Neural cell (in vitro differentiated cells): ENCODE data around the gene OGA. TPM values are rescaled to one million over a fixed set of nuclear protein-coding genes. Genes with fewer than 3 reads are reported as not detected.

Source experiments
- H2AFZ ChIP-seq: fragments of 200-600, 300-800 bp; sonication (generic), shearing (Covaris generic); 2 replicates; pipeline ENCODE4 v1.6.0; 2014; ENCODE audit warnings: low read depth, mild to moderate bottlenecking, antibody characterized with exemption, low read length, moderate library complexity
- H3F3A ChIP-seq: fragments of 200-600 bp; shearing (Covaris generic); 2 replicates; pipeline ENCODE4 v1.6.1; 2016; ENCODE audit warnings: mild to moderate bottlenecking, moderate library complexity, mixed read lengths, antibody characterized with exemption, low read length; ENCODE audit not compliant: insufficient read depth, poor library complexity, severe bottlenecking
- H3K27ac ChIP-seq: fragments of 200-600, 300-800 bp; sonication (generic), shearing (Covaris generic); 2 replicates; pipeline ENCODE4 v1.5.1; 2014; ENCODE audit warnings: mild to moderate bottlenecking, low read length, moderate library complexity
- H3K27me3 ChIP-seq: fragments of 300-800, 200-600 bp; sonication (generic), shearing (Covaris generic); 2 replicates; pipeline ENCODE4 v1.6.0; 2014; ENCODE audit warnings: mild to moderate bottlenecking, low read depth, low read length, moderate library complexity; ENCODE audit not compliant: insufficient read depth
- H3K36me3 ChIP-seq: fragments of 300-800, 200-600 bp; sonication (generic), shearing (Covaris generic); 2 replicates; pipeline ENCODE4 v1.5.1; 2014; ENCODE audit warnings: mild to moderate bottlenecking, antibody characterized with exemption, low read length, moderate library complexity; ENCODE audit not compliant: insufficient read depth
- H3K4me2 ChIP-seq: fragments of 300-800, 200-600 bp; sonication (generic), shearing (Covaris generic); 2 replicates; pipeline ENCODE4 v1.6.0; 2014; ENCODE audit warnings: mild to moderate bottlenecking, low read length
- H3K4me3 ChIP-seq: fragments of 300-800, 200-600 bp; sonication (generic), shearing (Covaris generic); 2 replicates; pipeline ENCODE4 v1.5.1; 2014; ENCODE audit warnings: mild to moderate bottlenecking, low read length, moderate library complexity
- H3K79me2 ChIP-seq: fragments of 200-600 bp; shearing (Covaris generic); replicated peaks from 2 replicates; pipeline ENCODE4 v1.6.0; 2014; ENCODE audit warnings: mild to moderate bottlenecking, low read length, moderate library complexity; ENCODE audit not compliant: insufficient read depth
- H3K9ac ChIP-seq: fragments of 300-800, 200-600 bp; sonication (generic), shearing (Covaris generic); 2 replicates; pipeline ENCODE4 v1.6.1; 2016; ENCODE audit warnings: mild to moderate bottlenecking, low read length, mixed read lengths
- H3K9me2 ChIP-seq: fragments of 200-600 bp; shearing (Covaris generic); 2 replicates; pipeline ENCODE4 v1.6.1; 2016; ENCODE audit warnings: mild to moderate bottlenecking, low read length, mixed read lengths; ENCODE audit not compliant: insufficient read depth
- H3K9me3 ChIP-seq: fragments of 200-600, 300-800 bp; sonication (generic), shearing (Covaris generic); 2 replicates; pipeline ENCODE4 v1.6.1; 2016; ENCODE audit warnings: mild to moderate bottlenecking, mixed run types, low read length, moderate library complexity, mixed read lengths
- H4K20me1 ChIP-seq: fragments of 200-600 bp; shearing (Covaris generic); 2 replicates; pipeline ENCODE4 v1.6.1; 2016; ENCODE audit warnings: mild to moderate bottlenecking, mixed run types; ENCODE audit not compliant: insufficient read depth
- CTCF ChIP-seq: fragments of 450-650 bp; IDR thresholded peaks from 2 replicates; pipeline ENCODE4 v1.5.1; 2014; ENCODE audit warnings: antibody characterized with exemption, mild to moderate bottlenecking, moderate library complexity; ENCODE audit not compliant: poor library complexity, severe bottlenecking
- EP300 ChIP-seq: fragments of 450-650 bp; conservative IDR thresholded peaks from 2 replicates; pipeline ENCODE4 v1.6.1; 2014; ENCODE audit warnings: antibody characterized with exemption, mild to moderate bottlenecking, moderate library complexity; ENCODE audit not compliant: poor library complexity, severe bottlenecking
- EZH2 ChIP-seq: fragments of 200-600, 300-800 bp; shearing (Covaris generic), sonication (generic); IDR thresholded peaks from 2 replicates; pipeline ENCODE4 v1.6.1; 2014; ENCODE audit warnings: antibody characterized with exemption, low read length, borderline replicate concordance, mild to moderate bottlenecking; ENCODE audit not compliant: insufficient read depth, poor library complexity, severe bottlenecking
- MXI1 ChIP-seq: fragments of 450-650 bp; conservative IDR thresholded peaks from 2 replicates; pipeline ENCODE4 v1.6.1; 2014; ENCODE audit warnings: antibody characterized with exemption, mild to moderate bottlenecking; ENCODE audit not compliant: poor library complexity, severe bottlenecking
- POLR2AphosphoS5 ChIP-seq: IDR thresholded peaks from 2 replicates; pipeline ENCODE4 v1.6.1; 2012
- RAD21 ChIP-seq: fragments of 450-650 bp; conservative IDR thresholded peaks from 2 replicates; pipeline ENCODE4 v1.6.1; 2014; ENCODE audit warnings: antibody characterized with exemption, mild to moderate bottlenecking, moderate library complexity
- REST ChIP-seq: IDR thresholded peaks from 2 replicates; pipeline ENCODE4 v1.6.1; 2012; ENCODE audit warnings: borderline replicate concordance
- SMC3 ChIP-seq: fragments of 450-650 bp; conservative IDR thresholded peaks from 2 replicates; pipeline ENCODE4 v1.6.1; 2014; ENCODE audit warnings: antibody characterized with exemption, mild to moderate bottlenecking, moderate library complexity; ENCODE audit not compliant: poor library complexity
- TAF1 ChIP-seq: IDR thresholded peaks from 2 replicates; pipeline ENCODE4 v1.6.1; 2012; ENCODE audit warnings: low read depth
- polyA plus RNA-seq: library from polyadenylated mRNA; depleted of rRNA; stranded (reverse); fragments of >200 nt; gene quantifications from 2 replicates; pipeline ENCODE4 v1.2.3, GENCODE V29; 2014

The OGA gene
- polyA plus RNA-seq, 1 donor from 2014 or later = 357 TPM

GRCh38 chr10:101752241-101752640 lies 66.0 kb downstream of the OGA start:
- Histone ChIP-seq H3K27ac (no peak overlapping the region), H3K27me3 (no peaks in the 10 kb centered on the region), H2AFZ (no peak overlapping the region), H3K36me3 (no peaks in the 10 kb centered on the region), H3K79me2 (no peaks in the 10 kb centered on the region), H3K9me3 (no peaks in the 10 kb centered on the region), H3K4me2 (no peak overlapping the region), H3K4me3 (no peak overlapping the region), H4K20me1 (no peaks in the 10 kb centered on the region), H3K9ac (no peak overlapping the region), H3F3A (no peaks in the 10 kb centered on the region), H3K9me2 (no peaks in the 10 kb centered on the region)
- TF ChIP-seq REST (no peak), SMC3 (no peak), EZH2 (no peak), POLR2AphosphoS5 (no peak), RAD21 (no peak), TAF1 (no peak), EP300 (no peak), CTCF (no peak), MXI1 (no peak)

GRCh38 chr10:101749047-101750016 lies 68.9 kb downstream of the OGA start:
- H4K20me1 ChIP-seq = no peaks in the 10 kb centered on the region
- no peaks in the 10 kb centered on the region for H3F3A ChIP-seq
- no peak overlapping the region for H3K27ac ChIP-seq
- peak overlapping the region; percentile 11 for H3K9ac ChIP-seq
- H3K4me3 ChIP-seq = no peak overlapping the region
- H2AFZ ChIP-seq = peak overlapping the region; percentile 42
- TF ChIP-seq CTCF (peak; percentile 42), EZH2 (no peak), REST (no peak), MXI1 (no peak), RAD21 (no peak)
- no peaks in the 10 kb centered on the region for H3K9me2 ChIP-seq
- H3K9me3 ChIP-seq = no peaks in the 10 kb centered on the region
- no peaks in the 10 kb centered on the region for H3K36me3 ChIP-seq
- H3K27me3 ChIP-seq = no peaks in the 10 kb centered on the region
- H3K79me2 ChIP-seq = no peaks in the 10 kb centered on the region
- no peak overlapping the region for H3K4me2 ChIP-seq
